BJ (cell line): ENCODE results near the gene ABCA7. TPM values are rescaled to one million over a fixed set of nuclear protein-coding genes. Genes with fewer than 3 reads are reported as not detected.

Experiments
- CTCF ChIA-PET: fragments of 350-600 bp; formaldehyde crosslinking; extraction: SDS; loops from one replicate; lab custom pipeline; 2021; ENCODE audit warnings: antibody characterized with exemption, inconsistent platforms; lab: Yijun Ruan, JAX
- POLR2A ChIA-PET: fragments of 300-600 bp; sonication (Branson Sonifier 250); formaldehyde crosslinking; extraction: SDS; loops from one replicate; lab custom pipeline; 2021; ENCODE audit warnings: antibody characterized with exemption; lab: Charles Lee
- DNase-seq: peaks from one replicate; pipeline ENCODE4 v3.0.0-alpha.2; 2011; ENCODE audit warnings: low read depth
- H3K27me3 ChIP-seq: 2 replicates; pipeline ENCODE4 v1.6.0; 2011; ENCODE audit warnings: low read length; ENCODE audit not compliant: control insufficient read depth, insufficient read depth
- H3K36me3 ChIP-seq: 2 replicates; pipeline ENCODE4 v1.5.1; 2011; ENCODE audit warnings: low read length; ENCODE audit not compliant: control insufficient read depth, insufficient read depth
- H3K4me3 ChIP-seq: 2 replicates; pipeline ENCODE4 v1.5.1; 2011; ENCODE audit warnings: low read depth, mild to moderate bottlenecking, control low read depth, low read length
- polyA plus RNA-seq: library from polyadenylated mRNA; depleted of rRNA; stranded (reverse); fragments of >200 nt; gene quantifications from 2 replicates; pipeline ENCODE4 v1.2.3, GENCODE V29; 2011
- TF ChIP-seq, protein P1 (sequence below): IDR thresholded peaks from 2 replicates; pipeline ENCODE4 v1.5.1; 2011; ENCODE audit warnings: low read depth, mild to moderate bottlenecking, control low read depth, inconsistent platforms, low read length, moderate library complexity; ENCODE audit not compliant: insufficient read depth

Gene ABCA7
- polyA plus RNA-seq, 1 experiment = 1.9 TPM

DNA sequence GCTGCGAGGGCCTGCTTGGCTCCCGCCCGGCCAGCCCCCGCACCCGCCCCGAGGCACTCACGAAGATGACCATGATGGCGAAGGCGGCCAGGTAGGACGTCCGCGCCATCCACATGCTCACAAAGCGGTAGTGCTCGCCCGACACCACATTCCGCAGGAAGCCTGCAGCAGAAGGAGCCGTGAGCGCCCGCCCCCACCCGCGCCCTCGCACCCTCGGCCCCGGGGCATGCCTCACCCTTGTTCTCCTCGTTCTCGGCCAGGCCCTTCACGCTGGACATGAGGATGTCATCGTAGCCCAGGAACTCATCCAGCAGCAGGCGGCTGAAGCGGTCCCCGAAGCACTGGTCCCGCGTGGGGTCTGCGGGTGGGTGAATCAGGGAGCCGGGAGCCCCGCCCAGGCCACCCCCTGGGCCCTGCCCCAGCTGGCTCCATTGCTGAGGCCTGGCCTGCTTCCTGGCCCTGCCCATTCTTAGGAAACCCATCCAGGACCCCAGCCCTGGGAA, 28.0 kb upstream of the ABCA7 start:
- POLR2A ChIA-PET = no interaction called here
- CTCF ChIA-PET = interaction anchor here (1.1 kb wide), 1 partner anchor 101 kb away, joined by 3 read pairs; no protein-coding TSS in a partner anchor
- Histone ChIP-seq H3K36me3 (peaks cover 26% of the 10 kb centered on the region), H3K4me3 (no peak overlapping the region), H3K27me3 (no peaks in the 10 kb centered on the region)
- no peak for DNase-seq
- TF ChIP-seq, protein P1, sequence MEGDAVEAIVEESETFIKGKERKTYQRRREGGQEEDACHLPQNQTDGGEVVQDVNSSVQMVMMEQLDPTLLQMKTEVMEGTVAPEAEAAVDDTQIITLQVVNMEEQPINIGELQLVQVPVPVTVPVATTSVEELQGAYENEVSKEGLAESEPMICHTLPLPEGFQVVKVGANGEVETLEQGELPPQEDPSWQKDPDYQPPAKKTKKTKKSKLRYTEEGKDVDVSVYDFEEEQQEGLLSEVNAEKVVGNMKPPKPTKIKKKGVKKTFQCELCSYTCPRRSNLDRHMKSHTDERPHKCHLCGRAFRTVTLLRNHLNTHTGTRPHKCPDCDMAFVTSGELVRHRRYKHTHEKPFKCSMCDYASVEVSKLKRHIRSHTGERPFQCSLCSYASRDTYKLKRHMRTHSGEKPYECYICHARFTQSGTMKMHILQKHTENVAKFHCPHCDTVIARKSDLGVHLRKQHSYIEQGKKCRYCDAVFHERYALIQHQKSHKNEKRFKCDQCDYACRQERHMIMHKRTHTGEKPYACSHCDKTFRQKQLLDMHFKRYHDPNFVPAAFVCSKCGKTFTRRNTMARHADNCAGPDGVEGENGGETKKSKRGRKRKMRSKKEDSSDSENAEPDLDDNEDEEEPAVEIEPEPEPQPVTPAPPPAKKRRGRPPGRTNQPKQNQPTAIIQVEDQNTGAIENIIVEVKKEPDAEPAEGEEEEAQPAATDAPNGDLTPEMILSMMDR = no peak

DNA sequence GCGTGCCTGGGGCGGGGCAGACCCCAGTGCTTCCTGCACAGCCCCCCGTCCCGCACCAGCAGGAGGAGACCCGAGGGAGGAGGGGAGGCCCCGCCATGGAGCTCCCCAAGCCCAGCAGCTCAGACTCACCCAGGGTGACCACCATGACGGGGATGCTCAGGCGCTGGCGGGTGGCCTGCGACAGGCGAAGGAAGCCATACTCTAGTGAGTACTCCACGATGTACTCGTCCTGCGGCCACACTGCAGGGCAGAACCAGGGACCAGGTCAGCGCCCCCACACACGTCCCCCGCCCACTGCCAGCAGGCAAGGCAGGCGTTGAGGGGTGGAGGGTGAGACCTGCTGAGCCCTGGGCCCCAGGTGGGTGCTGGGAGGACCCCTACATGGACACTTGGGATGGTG, 27.6 kb upstream of the ABCA7 start:
- ChIA-PET CTCF (interaction anchor here (1.1 kb wide), 1 partner anchor 101 kb away, joined by 3 read pairs; no protein-coding TSS in a partner anchor), POLR2A (no interaction called here)
- no peak for DNase-seq
- Histone ChIP-seq H3K27me3 (no peaks in the 10 kb centered on the region), H3K36me3 (peaks cover 26% of the 10 kb centered on the region), H3K4me3 (no peak overlapping the region)
- TF ChIP-seq, protein P1 = no peak

DNA sequence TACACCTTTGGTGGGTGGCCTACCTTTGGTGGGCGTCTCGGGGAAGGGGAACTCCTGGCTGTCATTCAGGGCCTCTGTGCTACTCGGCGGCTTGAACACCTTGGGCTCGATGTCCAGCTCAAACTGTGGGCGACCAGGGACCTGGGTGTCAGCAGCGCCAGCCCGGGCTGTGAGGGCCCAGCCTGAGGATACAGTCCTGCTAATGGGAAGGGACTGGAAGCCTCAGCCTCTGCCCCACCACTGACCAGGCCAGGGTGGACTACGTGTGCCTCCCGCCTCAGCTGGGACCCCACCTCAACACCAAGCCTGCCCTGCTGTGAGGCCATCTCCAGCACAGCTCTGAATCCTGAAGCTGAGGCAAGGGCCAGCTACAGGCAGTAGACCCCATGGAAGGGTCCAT, 26.7 kb upstream of the ABCA7 start:
- H3K4me3 ChIP-seq = no peak overlapping the region
- POLR2A ChIA-PET = no interaction called here
- H3K36me3 ChIP-seq = peaks cover 26% of the 10 kb centered on the region
- TF ChIP-seq, protein P1 = no peak
- CTCF ChIA-PET = interaction anchor here (0.7 to 0.9 kb wide), 2 partner anchors 17 to 150 kb away, joined by 3 read pairs; no protein-coding TSS in a partner anchor
- H3K27me3 ChIP-seq = no peaks in the 10 kb centered on the region
- no peak for DNase-seq

DNA sequence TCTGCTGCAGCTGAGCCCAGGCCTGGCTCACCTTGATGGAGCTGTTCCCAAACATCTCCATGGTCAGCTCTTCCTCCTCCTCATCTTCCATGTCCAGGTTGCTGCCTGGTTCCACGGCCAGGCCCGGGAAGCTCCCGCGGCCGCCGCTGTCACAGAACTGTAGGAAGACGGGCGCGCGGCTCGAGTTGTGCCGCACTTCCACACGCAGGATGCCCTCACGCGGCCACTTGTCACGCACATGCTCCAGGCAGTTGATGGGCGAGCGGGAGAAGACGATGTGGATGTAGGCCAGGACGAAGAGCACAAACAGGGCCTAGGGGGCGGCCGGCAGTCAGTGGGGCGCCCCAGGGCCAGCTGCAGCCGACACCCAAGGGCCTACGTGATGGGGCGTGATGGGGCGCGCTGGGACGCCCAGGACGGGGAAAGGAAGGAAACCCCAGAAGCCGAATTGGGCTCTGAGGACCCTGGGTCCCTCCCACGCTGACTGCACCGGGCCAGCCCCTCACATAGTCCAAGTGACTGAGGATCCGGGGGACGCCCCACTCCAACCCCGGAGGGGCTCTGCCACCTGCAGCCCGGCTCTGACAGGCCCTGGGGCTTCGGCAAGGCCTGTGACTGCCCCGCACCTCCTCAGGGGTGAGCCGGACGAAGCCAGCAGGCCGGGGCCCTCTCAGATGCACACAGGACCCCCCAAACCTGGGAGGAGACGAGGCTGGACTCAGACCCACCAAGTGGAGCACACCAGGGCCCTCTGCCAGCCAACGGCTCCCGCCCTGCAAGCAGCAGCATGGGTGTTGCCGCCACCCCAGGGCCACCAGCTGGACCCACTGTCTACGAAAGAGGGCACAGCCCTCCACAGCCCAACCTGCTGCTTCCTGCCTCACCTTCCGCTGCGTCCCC, 25.5 kb upstream of the ABCA7 start:
- Histone ChIP-seq H3K36me3 (peaks cover 25% of the 10 kb centered on the region), H3K27me3 (no peaks in the 10 kb centered on the region), H3K4me3 (no peak overlapping the region)
- no peak for DNase-seq
- TF ChIP-seq, protein P1 = no peak
- POLR2A ChIA-PET = no interaction called here
- CTCF ChIA-PET = interaction anchor here (0.7 kb wide), 1 partner anchor 151 kb away, joined by 3 read pairs; no protein-coding TSS in a partner anchor

DNA sequence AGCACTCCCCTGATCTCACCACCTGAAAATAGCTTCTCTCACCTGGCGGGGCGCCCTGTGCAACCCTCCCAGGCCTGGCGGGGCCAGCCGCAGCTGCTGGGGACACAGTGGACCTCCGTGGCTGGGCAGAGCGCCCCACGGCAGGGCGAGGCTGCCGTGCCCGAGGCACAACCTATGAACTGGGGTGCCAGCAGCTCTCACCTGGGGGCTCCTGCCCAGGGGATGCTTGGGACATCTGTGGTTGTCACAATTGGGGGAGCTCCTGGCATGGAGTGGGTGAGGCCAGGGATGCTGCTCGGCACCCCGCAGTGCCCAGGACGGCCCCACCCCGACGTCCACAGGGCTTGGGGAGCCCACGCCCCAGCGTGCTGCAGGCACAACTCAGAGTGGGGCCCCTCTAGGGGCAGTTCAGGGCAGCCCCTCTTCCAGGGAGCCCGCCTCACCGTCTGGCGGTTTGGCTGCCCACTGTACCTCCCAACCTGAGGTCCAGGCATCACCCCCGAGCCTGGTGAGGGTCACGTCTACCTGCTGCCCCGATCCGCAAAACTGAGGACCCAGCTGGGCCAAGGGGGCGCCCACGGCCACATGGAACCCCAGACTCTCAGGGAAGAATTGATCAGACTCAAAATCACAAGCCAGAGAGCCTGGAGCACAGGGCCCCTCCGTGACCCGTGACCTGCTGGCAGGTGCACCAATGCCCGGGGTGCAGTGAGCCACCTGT, 24.7 kb upstream of the ABCA7 start:
- CTCF ChIA-PET = no interaction called here

More for the DNA sequence above, 24.7 kb upstream of the ABCA7 start:
- POLR2A ChIA-PET = no interaction called here
- TF ChIP-seq, protein P1 = no peak
- Histone ChIP-seq H3K4me3 (no peak overlapping the region), H3K27me3 (no peaks in the 10 kb centered on the region), H3K36me3 (peaks cover 21% of the 10 kb centered on the region)
- DNase-seq = no peak
